ENCODE measurements around the gene ODAD3.

The ODAD3 gene

DNA sequence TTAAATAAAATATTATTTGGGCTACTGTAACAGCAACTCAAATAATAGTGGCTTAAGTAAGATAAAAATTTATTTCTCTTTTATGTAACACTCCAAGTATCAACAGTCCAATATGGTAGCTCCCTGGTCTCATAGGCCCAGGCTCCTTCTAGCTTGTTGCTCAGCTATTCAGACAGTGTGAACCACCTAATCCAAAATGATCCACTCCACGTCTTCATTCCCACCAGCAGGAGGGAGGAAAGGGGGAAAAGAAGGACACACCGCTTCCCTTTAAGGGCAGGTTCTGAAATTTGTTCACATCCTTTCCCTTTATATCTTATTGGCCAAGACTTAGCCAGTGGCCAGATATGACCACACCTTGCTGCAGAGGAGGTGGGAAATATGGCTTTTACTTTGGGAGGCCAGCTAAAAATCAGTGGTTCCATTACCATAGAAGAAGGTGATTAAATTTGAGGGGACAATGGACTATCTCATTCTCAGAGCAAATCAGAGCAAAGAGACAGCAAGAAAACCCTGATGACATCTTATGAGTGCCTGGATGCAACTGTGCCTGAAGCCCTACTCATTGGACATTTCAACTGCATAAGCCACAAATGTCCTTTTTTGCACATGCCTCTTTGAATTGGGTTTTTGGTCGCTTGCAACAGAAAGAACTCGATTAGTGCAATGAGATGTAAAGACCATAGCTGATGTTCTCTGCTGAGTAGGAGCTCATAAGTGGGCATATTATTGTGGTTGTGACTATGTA is 43.8 kb downstream of the ODAD3 start:
- peaks cover 6% of the 10 kb centered on the region for H3K9me3 ChIP-seq (ENCODE audit: control insufficient read depth, low read length)
- no peak overlapping the region for H3K18ac ChIP-seq (ENCODE audit: low read depth in 1 of 2, low read length in 2 of 2)
- H2BK12ac ChIP-seq (ENCODE audit: low read length in 2 of 2) = no peak overlapping the region
- no peak overlapping the region for H2AK5ac ChIP-seq (ENCODE audit: low read length, severe bottlenecking)
- H4K91ac ChIP-seq (ENCODE audit: low read length) = no peak overlapping the region
- no peaks in the 10 kb centered on the region for H3K79me1 ChIP-seq (replicated peaks; ENCODE audit: low read length, poor library complexity, severe bottlenecking)
- no peak overlapping the region for H3K14ac ChIP-seq (ENCODE audit: low read length in 2 of 2)
- peaks cover 0 to 9% of the 10 kb centered on the region in 2 experiments for H3K27me3 ChIP-seq (ENCODE audit: control insufficient read depth in 1 of 2, insufficient read depth in 1 of 2, low read length in 2 of 2)
- no peak overlapping the region for H2BK5ac ChIP-seq (ENCODE audit: low read depth, low read length, poor library complexity, severe bottlenecking)
- no peak for DNase-seq
- no peak overlapping the region for H3K4me2 ChIP-seq (ENCODE audit: low read length, poor library complexity, severe bottlenecking)
- H3K4me3 ChIP-seq (ENCODE audit: insufficient read depth in 1 of 2, low read depth in 1 of 2, low read length in 2 of 2) = no peak overlapping the region
- H3K23ac ChIP-seq (ENCODE audit: low read length in 2 of 2) = no peak overlapping the region
- H2BK15ac ChIP-seq (ENCODE audit: low read depth, poor library complexity, severe bottlenecking) = no peak overlapping the region
- H2BK120ac ChIP-seq (ENCODE audit: low read depth, low read length) = no peak overlapping the region
- no peak overlapping the region for H4K8ac ChIP-seq (ENCODE audit: low read length)
- 83% methylated on average over 3 of the region's 4 CpGs for WGBS
- no peak overlapping the region for H3K9ac ChIP-seq (ENCODE audit: low read length)
- no peaks in the 10 kb centered on the region for H3K4me1 ChIP-seq (ENCODE audit: control insufficient read depth, insufficient read depth, low read depth, low read length)
- no peak overlapping the region for H3K4ac ChIP-seq (ENCODE audit: low read depth in 1 of 2, low read length in 2 of 2)
- H3K36me3 ChIP-seq (ENCODE audit: control insufficient read depth in 1 of 2, insufficient read depth in 2 of 2, low read depth in 1 of 2, low read length in 2 of 2) = no peaks in the 10 kb centered on the region
- no peak overlapping the region for H3K27ac ChIP-seq (ENCODE audit: low read length, poor library complexity, severe bottlenecking)
- H2AFZ ChIP-seq (ENCODE audit: low read depth, low read length) = no peak overlapping the region

DNA sequence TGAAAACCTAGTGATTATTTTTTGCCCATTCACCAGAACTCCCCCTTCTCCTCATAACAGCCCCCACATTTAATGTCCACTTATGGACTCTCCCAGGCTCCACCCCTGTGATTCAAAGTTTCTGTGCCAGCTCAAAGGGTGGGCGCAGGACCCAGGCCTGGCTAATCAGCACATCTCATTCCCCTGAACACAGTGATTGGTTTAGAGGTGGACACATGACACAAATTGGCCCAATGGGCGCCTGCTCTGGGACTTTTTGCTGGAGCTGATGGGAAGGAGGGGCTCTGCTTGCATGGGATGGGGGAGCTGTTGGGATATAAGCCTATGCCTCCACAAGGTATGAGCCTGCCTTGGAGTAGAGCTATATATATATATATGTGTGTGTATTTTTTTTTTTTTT is 44.6 kb downstream of the ODAD3 start:
- Histone ChIP-seq H2AFZ (ENCODE audit: low read depth, low read length) (no peak overlapping the region), H3K27ac (ENCODE audit: low read length, poor library complexity, severe bottlenecking) (no peak overlapping the region), H3K79me1 (replicated peaks; ENCODE audit: low read length, poor library complexity, severe bottlenecking) (no peaks in the 10 kb centered on the region), H3K14ac (ENCODE audit: low read length in 2 of 2) (no peak overlapping the region), H2BK5ac (ENCODE audit: low read depth, low read length, poor library complexity, severe bottlenecking) (no peak overlapping the region), H3K4me2 (ENCODE audit: low read length, poor library complexity, severe bottlenecking) (no peak overlapping the region), H3K9me3 (ENCODE audit: control insufficient read depth, low read length) (peaks cover 6% of the 10 kb centered on the region), H3K4me3 (ENCODE audit: insufficient read depth in 1 of 2, low read depth in 1 of 2, low read length in 2 of 2) (no peak overlapping the region), H3K36me3 (ENCODE audit: control insufficient read depth in 1 of 2, insufficient read depth in 2 of 2, low read depth in 1 of 2, low read length in 2 of 2) (no peaks in the 10 kb centered on the region), H2BK12ac (ENCODE audit: low read length in 2 of 2) (no peak overlapping the region), H3K23ac (ENCODE audit: low read length in 2 of 2) (no peak overlapping the region), H3K27me3 (ENCODE audit: control insufficient read depth in 1 of 2, insufficient read depth in 1 of 2, low read length in 2 of 2) (peaks cover 0 to 9% of the 10 kb centered on the region in 2 experiments), H2AK5ac (ENCODE audit: low read length, severe bottlenecking) (no peak overlapping the region), H3K9ac (ENCODE audit: low read length) (no peak overlapping the region), H2BK15ac (ENCODE audit: low read depth, poor library complexity, severe bottlenecking) (no peak overlapping the region), H3K18ac (ENCODE audit: low read depth in 1 of 2, low read length in 2 of 2) (no peak overlapping the region), H3K4ac (ENCODE audit: low read depth in 1 of 2, low read length in 2 of 2) (no peak overlapping the region), H4K8ac (ENCODE audit: low read length) (no peak overlapping the region), H3K4me1 (ENCODE audit: control insufficient read depth, insufficient read depth, low read depth, low read length) (no peaks in the 10 kb centered on the region), H2BK120ac (ENCODE audit: low read depth, low read length) (no peak overlapping the region), H4K91ac (ENCODE audit: low read length) (no peak overlapping the region)
- 80% methylated on average over 1 of the region's 2 CpGs for WGBS
- DNase-seq = no peak

DNA sequence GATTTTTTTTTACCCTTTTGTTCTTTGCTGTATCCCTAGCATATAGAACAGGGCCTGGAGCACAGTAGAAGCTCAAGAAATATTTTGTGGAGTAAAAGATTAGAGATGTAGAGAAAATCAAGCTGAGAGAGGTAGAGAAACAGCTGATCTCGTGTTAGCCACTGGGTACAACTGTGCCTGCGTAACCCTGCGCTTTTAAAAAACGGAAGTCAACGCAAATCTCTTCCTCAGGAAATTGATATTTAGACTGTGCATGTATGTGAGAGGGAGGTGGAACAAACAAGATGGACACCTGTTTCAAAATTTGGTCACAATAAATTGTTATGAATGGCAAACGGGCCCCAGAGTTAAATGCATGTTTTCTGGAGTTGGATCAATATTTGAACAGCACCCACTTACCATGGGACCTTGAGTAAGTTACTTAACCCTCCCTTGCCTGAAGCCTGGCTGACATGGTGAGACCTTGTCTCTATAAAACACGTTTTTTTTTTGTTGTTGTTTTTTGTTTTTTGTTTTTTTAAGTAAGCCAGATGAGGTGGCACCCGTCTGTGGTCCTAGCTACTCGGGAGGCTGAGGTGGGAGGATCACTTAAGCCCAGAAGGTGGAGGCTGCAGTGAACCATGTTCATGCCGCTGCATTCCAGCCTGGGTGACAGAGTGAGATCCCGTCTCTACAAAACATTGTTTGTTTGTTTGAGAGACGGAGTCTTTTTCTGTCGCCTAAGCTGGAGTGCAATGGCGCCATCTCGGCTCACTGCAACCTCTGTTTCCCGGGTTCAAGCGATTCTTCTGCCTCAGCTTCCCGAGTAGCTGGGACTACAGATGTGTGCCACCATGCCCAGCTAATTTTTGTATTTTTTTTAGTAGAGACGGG is 47.5 kb downstream of the ODAD3 start:
- H4K8ac ChIP-seq (ENCODE audit: low read length) = no peak overlapping the region
- DNase-seq = no peak
- no peak overlapping the region for H2BK5ac ChIP-seq (ENCODE audit: low read depth, low read length, poor library complexity, severe bottlenecking)
- H2BK15ac ChIP-seq (ENCODE audit: low read depth, poor library complexity, severe bottlenecking) = no peak overlapping the region
- H3K9me3 ChIP-seq (ENCODE audit: control insufficient read depth, low read length) = peaks cover 6% of the 10 kb centered on the region
- H4K91ac ChIP-seq (ENCODE audit: low read length) = no peak overlapping the region
- H3K27me3 ChIP-seq (ENCODE audit: control insufficient read depth in 1 of 2, insufficient read depth in 1 of 2, low read length in 2 of 2) = peaks cover 8 to 12% of the 10 kb centered on the region in 2 experiments
- H3K36me3 ChIP-seq (ENCODE audit: control insufficient read depth in 1 of 2, insufficient read depth in 2 of 2, low read depth in 1 of 2, low read length in 2 of 2) = no peaks in the 10 kb centered on the region
- H3K79me1 ChIP-seq (replicated peaks; ENCODE audit: low read length, poor library complexity, severe bottlenecking) = no peaks in the 10 kb centered on the region
- H2AK5ac ChIP-seq (ENCODE audit: low read length, severe bottlenecking) = no peak overlapping the region
- no peak overlapping the region for H3K4ac ChIP-seq (ENCODE audit: low read depth in 1 of 2, low read length in 2 of 2)
- no peak overlapping the region for H3K18ac ChIP-seq (ENCODE audit: low read depth in 1 of 2, low read length in 2 of 2)
- no peak overlapping the region for H3K4me2 ChIP-seq (ENCODE audit: low read length, poor library complexity, severe bottlenecking)
- no peak overlapping the region for H3K4me3 ChIP-seq (ENCODE audit: insufficient read depth in 1 of 2, low read depth in 1 of 2, low read length in 2 of 2)
- H3K14ac ChIP-seq (ENCODE audit: low read length in 2 of 2) = no peak overlapping the region
- H3K23ac ChIP-seq (ENCODE audit: low read length in 2 of 2) = no peak overlapping the region
- 89% methylated on average over 19 of the region's 19 CpGs for WGBS
- H2AFZ ChIP-seq (ENCODE audit: low read depth, low read length) = no peak overlapping the region
- H2BK120ac ChIP-seq (ENCODE audit: low read depth, low read length) = no peak overlapping the region
- no peak overlapping the region for H2BK12ac ChIP-seq (ENCODE audit: low read length in 2 of 2)
- peaks cover 18% of the 10 kb centered on the region for H3K4me1 ChIP-seq (ENCODE audit: control insufficient read depth, insufficient read depth, low read depth, low read length)
- H3K27ac ChIP-seq (ENCODE audit: low read length, poor library complexity, severe bottlenecking) = no peak overlapping the region
- no peak overlapping the region for H3K9ac ChIP-seq (ENCODE audit: low read length)

DNA sequence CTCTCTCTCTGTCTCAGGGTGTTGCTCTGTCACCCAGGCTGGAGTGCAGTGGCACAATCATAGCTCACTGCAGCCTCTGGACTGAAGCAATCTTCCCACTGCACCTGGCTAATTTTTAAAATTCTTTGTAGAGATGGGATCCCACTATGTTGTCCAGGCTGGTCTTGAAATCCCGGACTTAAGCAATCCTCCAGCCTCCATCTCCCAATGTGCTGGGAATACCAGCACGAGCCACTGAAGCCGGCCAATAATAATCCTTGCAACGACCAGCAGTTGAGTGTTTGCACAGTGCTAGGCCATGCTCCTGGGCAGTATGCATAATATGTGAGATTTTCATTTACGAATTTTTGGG is 50.2 kb downstream of the ODAD3 start:
- H3K23ac ChIP-seq (ENCODE audit: low read length in 2 of 2) = no peak overlapping the region
- 89% methylated on average over 5 of the region's 5 CpGs for WGBS
- no peak overlapping the region for H3K4me3 ChIP-seq (ENCODE audit: insufficient read depth in 1 of 2, low read depth in 1 of 2, low read length in 2 of 2)
- no peak overlapping the region for H3K14ac ChIP-seq (ENCODE audit: low read length in 2 of 2)
- peak overlapping the region in 1 of 2 experiments; percentile 44 for H3K18ac ChIP-seq (ENCODE audit: low read depth in 1 of 2, low read length in 2 of 2)
- no peak overlapping the region for H2BK15ac ChIP-seq (ENCODE audit: low read depth, poor library complexity, severe bottlenecking)
- H2BK5ac ChIP-seq (ENCODE audit: low read depth, low read length, poor library complexity, severe bottlenecking) = no peak overlapping the region
- no peak for DNase-seq
- H2BK12ac ChIP-seq (ENCODE audit: low read length in 2 of 2) = no peak overlapping the region
- H2AK5ac ChIP-seq (ENCODE audit: low read length, severe bottlenecking) = no peak overlapping the region
- peaks cover 31% of the 10 kb centered on the region for H3K4me1 ChIP-seq (ENCODE audit: control insufficient read depth, insufficient read depth, low read depth, low read length)
- H3K9ac ChIP-seq (ENCODE audit: low read length) = no peak overlapping the region
- no peaks in the 10 kb centered on the region for H3K9me3 ChIP-seq (ENCODE audit: control insufficient read depth, low read length)
- H3K79me1 ChIP-seq (replicated peaks; ENCODE audit: low read length, poor library complexity, severe bottlenecking) = no peaks in the 10 kb centered on the region
- no peak overlapping the region for H2AFZ ChIP-seq (ENCODE audit: low read depth, low read length)
- no peak overlapping the region for H3K4ac ChIP-seq (ENCODE audit: low read depth in 1 of 2, low read length in 2 of 2)
- H3K27ac ChIP-seq (ENCODE audit: low read length, poor library complexity, severe bottlenecking) = no peak overlapping the region
- H3K4me2 ChIP-seq (ENCODE audit: low read length, poor library complexity, severe bottlenecking) = no peak overlapping the region
- no peak overlapping the region for H2BK120ac ChIP-seq (ENCODE audit: low read depth, low read length)
- no peak overlapping the region for H4K8ac ChIP-seq (ENCODE audit: low read length)
- no peaks in the 10 kb centered on the region for H3K36me3 ChIP-seq (ENCODE audit: control insufficient read depth in 1 of 2, insufficient read depth in 2 of 2, low read depth in 1 of 2, low read length in 2 of 2)
- no peak overlapping the region for H4K91ac ChIP-seq (ENCODE audit: low read length)
- H3K27me3 ChIP-seq (ENCODE audit: control insufficient read depth in 1 of 2, insufficient read depth in 1 of 2, low read length in 2 of 2) = peaks cover 14 to 15% of the 10 kb centered on the region in 2 experiments
